Neutrophil (primary cell): Measurements from ENCODE around the gene IFI27L1.
"Not testable (repeated sequence)": the region's sequence is repeated elsewhere in the genome, so short reads cannot be mapped to it uniquely, and the experiment has no call there.

Source experiments
- H3K27ac ChIP-seq: fragments of 200-600 bp; sonication (generic); 2 replicates; pipeline ENCODE4 v1.5.1; 2016; ENCODE audit warnings: mild to moderate bottlenecking, moderate library complexity
- H3K27me3 ChIP-seq: fragments of 200-600 bp; sonication (generic); 2 replicates; pipeline ENCODE4 v1.6.0; 2016; ENCODE audit warnings: mild to moderate bottlenecking
- H3K36me3 ChIP-seq: fragments of 200-600 bp; sonication (generic); 2 replicates; pipeline ENCODE4 v1.5.1; 2017
- H3K4me1 ChIP-seq, 2 experiments: fragments of 200-600 bp in 1 of 2; sonication (generic) in 1 of 2; 1 replicate in 1 of 2; 2 replicates in 1 of 2; pipeline versions ENCODE4 v1.5.1 to v1.6.1; 2013 to 2016; ENCODE audit warnings: low read depth in 1 of 2, low read length in 1 of 2, mild to moderate bottlenecking in 1 of 2, moderate library complexity in 1 of 2; ENCODE audit not compliant: control insufficient read depth in 1 of 2, insufficient read depth in 1 of 2
- H3K4me3 ChIP-seq, 2 experiments: fragments of 200-600 bp in 1 of 2; sonication (generic) in 1 of 2; 1 replicate in 1 of 2; 2 replicates in 1 of 2; pipeline ENCODE4 v1.5.1; 2013 to 2016; ENCODE audit warnings: low read depth in 1 of 2, low read length in 1 of 2, mild to moderate bottlenecking in 1 of 2, moderate library complexity in 1 of 2
- H3K9me3 ChIP-seq: fragments of 200-600 bp; sonication (generic); 2 replicates; pipeline ENCODE4 v1.5.1; 2016
- TF ChIP-seq, protein P1 (sequence below): fragments of 200-600 bp; sonication (generic); IDR thresholded peaks from 2 replicates; pipeline ENCODE4 v1.5.1; 2016; ENCODE audit warnings: antibody characterized with exemption

Gene IFI27L1

DNA sequence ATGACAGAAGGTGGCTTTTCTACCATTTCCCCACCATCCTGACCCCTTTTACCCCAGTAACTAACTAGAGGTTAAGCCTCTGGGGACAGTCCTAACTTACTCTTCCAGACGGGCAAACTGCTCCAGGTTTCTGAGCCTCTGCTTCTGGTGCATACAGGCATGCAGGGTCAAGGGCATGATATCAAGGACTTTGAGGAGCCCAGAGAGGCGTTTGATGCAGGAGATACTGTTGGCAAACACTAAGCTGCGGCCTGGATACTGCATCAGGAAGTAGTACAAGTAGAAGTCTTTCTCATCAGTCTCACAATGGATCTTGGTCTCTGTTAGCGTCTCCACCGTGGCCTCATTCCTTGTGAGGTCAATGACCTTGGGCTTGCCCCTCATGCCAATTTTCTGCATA is 21.1 kb upstream of the IFI27L1 start:
- peaks cover 83% of the 10 kb centered on the region for H3K36me3 ChIP-seq
- no peaks in the 10 kb centered on the region for H3K27me3 ChIP-seq
- no peaks in the 10 kb centered on the region for H3K4me1 ChIP-seq
- no peak overlapping the region for H3K27ac ChIP-seq
- TF ChIP-seq, protein P1, sequence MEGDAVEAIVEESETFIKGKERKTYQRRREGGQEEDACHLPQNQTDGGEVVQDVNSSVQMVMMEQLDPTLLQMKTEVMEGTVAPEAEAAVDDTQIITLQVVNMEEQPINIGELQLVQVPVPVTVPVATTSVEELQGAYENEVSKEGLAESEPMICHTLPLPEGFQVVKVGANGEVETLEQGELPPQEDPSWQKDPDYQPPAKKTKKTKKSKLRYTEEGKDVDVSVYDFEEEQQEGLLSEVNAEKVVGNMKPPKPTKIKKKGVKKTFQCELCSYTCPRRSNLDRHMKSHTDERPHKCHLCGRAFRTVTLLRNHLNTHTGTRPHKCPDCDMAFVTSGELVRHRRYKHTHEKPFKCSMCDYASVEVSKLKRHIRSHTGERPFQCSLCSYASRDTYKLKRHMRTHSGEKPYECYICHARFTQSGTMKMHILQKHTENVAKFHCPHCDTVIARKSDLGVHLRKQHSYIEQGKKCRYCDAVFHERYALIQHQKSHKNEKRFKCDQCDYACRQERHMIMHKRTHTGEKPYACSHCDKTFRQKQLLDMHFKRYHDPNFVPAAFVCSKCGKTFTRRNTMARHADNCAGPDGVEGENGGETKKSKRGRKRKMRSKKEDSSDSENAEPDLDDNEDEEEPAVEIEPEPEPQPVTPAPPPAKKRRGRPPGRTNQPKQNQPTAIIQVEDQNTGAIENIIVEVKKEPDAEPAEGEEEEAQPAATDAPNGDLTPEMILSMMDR: no peak
- no peak overlapping the region for H3K4me3 ChIP-seq
- H3K9me3 ChIP-seq: no peaks in the 10 kb centered on the region

DNA sequence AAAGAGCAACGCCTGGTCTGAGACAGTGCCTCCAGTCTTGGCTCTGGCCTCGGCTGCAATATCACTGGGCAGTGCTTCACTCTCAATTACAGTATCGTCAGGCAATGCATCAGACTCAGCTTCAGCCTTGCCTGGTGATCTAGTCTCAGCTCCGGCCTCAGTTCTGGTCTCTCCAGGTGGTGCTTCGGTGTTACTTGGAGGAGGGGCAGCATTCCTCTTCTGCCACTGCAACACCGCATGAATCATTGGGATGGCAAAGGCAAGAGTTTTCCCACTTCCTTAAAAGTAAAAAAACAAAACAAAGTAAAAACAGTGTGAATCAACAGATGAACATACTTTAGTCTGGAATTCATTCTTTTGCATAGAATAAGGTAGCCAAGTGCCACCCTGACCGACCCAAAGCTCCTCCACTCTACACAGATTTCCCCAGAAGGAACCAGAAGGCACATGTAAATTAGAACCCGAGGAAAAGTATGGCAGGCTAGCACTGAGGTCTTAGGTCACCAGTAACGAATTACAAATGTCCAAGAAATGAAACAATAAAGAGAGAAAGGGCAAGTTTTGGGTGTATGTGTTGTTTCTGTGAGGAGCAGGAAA is 18.7 kb upstream of the IFI27L1 start:
- no peak overlapping the region for H3K4me3 ChIP-seq
- H3K36me3 ChIP-seq: peaks cover 58% of the 10 kb centered on the region
- H3K9me3 ChIP-seq: no peaks in the 10 kb centered on the region
- no peaks in the 10 kb centered on the region for H3K27me3 ChIP-seq
- TF ChIP-seq, protein P1: no peak
- no peaks in the 10 kb centered on the region for H3K4me1 ChIP-seq
- no peak overlapping the region for H3K27ac ChIP-seq

DNA sequence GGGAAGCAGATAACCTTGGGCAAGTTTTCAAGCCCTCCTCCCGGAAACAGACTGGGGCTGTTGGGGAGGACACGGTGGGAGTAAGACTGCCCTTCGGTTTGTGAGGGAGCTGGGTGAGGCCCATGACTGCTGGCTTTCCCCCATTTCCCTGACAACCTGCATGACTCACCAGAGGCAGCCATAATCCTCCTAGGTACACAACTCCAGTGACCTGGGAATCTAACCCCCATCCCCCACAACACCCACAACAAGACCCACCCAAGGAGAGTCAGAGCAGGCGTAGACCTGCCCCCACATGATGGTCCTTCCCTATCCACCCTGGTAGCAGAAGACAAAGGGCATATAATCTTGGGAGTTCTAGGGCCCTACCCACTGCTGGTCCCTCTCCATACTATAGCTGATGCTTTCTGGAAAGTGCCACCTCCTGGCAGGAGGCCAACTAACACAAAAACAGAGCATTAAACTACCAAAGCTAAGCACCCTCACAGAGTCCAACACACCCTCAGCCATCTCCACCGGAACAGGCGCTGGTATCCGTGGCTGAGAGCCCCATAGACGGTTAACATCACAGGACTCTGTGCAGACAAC is 14.9 kb upstream of the IFI27L1 start:
- TF ChIP-seq, protein P1: no peak

DNA sequence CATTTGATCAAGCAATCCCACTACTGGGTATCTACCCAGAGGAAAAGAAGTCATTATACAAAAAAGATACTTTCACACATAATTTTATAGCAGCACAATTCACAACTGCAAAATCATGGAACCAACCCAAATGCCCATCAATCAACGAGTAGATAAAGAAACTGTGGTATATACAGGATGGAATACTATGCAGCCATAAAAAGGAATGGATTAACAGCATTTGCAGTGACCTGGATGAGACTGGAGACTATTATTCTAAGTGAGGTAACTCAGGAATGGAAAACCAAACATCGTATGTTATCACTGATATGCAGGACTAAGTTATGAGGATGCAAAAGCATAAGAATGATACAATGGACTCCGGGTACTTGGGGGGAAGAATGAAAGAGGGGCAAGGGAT is 9.0 kb upstream of the IFI27L1 start:
- H3K36me3 ChIP-seq, H3K4me1 ChIP-seq, H3K27me3 ChIP-seq, H3K27ac ChIP-seq, H3K4me3 ChIP-seq, H3K9me3 ChIP-seq: not testable (repeated sequence)

More for the DNA sequence above, 14.9 kb upstream of the IFI27L1 start:
- no peak overlapping the region for H3K27ac ChIP-seq
- no peaks in the 10 kb centered on the region for H3K9me3 ChIP-seq
- H3K4me1 ChIP-seq: no peaks in the 10 kb centered on the region
- peaks cover 21% of the 10 kb centered on the region for H3K36me3 ChIP-seq
- H3K4me3 ChIP-seq: no peak overlapping the region
- no peaks in the 10 kb centered on the region for H3K27me3 ChIP-seq

DNA sequence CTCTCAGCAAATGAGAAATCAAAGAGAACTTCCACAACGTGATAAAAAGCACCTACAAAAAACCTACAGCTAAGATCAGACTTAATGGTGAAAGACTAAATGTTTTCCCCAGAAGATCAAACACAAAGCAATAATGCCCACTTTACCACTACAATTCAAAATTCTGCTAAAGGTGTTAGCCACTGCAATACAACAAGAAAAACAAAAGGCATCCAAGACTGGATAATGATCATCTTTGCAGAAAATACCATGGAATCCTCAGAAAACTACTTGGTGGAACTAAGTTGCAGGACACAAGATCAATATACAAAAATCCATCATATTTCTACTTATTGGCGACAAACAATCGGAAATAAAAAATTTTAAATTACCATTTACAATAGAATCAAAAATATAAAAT is 6.6 kb upstream of the IFI27L1 start:
- H3K27me3 ChIP-seq: no peaks in the 10 kb centered on the region
- TF ChIP-seq, protein P1: no peak
- H3K4me1 ChIP-seq: peaks cover 8% of the 10 kb centered on the region in 2 experiments
- H3K9me3 ChIP-seq: no peaks in the 10 kb centered on the region
- H3K27ac ChIP-seq: no peak overlapping the region
- H3K4me3 ChIP-seq: no peak overlapping the region
- peaks cover 9% of the 10 kb centered on the region for H3K36me3 ChIP-seq

DNA sequence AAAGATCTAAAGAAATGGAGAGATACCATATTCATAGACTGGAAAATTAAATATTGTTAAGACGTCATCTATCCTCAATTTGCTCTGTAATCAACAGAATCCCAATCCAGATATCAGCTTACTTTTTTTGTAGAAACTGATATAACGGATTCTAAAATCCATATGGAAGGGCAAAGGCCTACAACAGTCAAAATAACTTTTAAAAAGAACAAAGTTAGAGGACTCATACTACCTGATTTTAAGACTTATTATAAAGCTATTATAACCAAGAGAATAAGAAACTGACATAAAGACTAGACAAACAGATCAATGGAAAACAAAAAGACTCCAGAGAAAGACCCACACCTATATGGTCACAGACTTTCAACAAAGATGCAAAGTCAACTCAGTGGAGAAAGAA is 6.1 kb upstream of the IFI27L1 start:
- H3K4me3 ChIP-seq: no peak overlapping the region
- H3K27ac ChIP-seq: no peak overlapping the region
- H3K9me3 ChIP-seq: no peaks in the 10 kb centered on the region
- no peaks in the 10 kb centered on the region for H3K27me3 ChIP-seq
- TF ChIP-seq, protein P1: no peak
- H3K4me1 ChIP-seq: peaks cover 12% of the 10 kb centered on the region in 2 experiments
- H3K36me3 ChIP-seq: peaks cover 9% of the 10 kb centered on the region
